GM12875 (cell line): Measurements from ENCODE around the gene DHRS13.
"Not testable (repeated sequence)": the region's sequence is repeated elsewhere in the genome, so short reads cannot be mapped to it uniquely, and the experiment has no call there.

Source experiments
- H3K4me3 ChIP-seq: one replicate; pipeline ENCODE4 v1.5.1; 2011; ENCODE audit warnings: low read depth, low read length, control low read depth
- CTCF ChIP-seq: IDR thresholded peaks from 2 replicates; pipeline ENCODE4 v1.5.1; 2011; ENCODE audit warnings: low read depth, mild to moderate bottlenecking, control low read depth, inconsistent platforms, low read length, moderate library complexity, borderline replicate concordance; ENCODE audit not compliant: insufficient read depth

DHRS13 gene

GRCh38 chr17:28855336-28855679, 47.6 kb downstream of the DHRS13 start:
- no peak for TF ChIP-seq CTCF
- peak overlapping the region; percentile 94 for H3K4me3 ChIP-seq

GRCh38 chr17:28854457-28855335, 48.2 kb downstream of the DHRS13 start, which contains the start of gene ERAL1:
TSS of gene ERAL1 (plus strand) at chr17:28855016. CDS start at chr17:28855035, 19 bp downstream.
- TF ChIP-seq CTCF, result no peak
- peak within 1 kb of the TSS; percentile 94 for H3K4me3 ChIP-seq

- TF ChIP-seq CTCF, result no peak
Observed at GRCh38 chr17:28853295-28853694, 49.6 kb downstream of the DHRS13 start.

GRCh38 chr17:28849281-28849680, 53.6 kb downstream of the DHRS13 start:
- TF ChIP-seq CTCF, result no peak

More at GRCh38 chr17:28853295-28853694, 49.6 kb downstream of the DHRS13 start:
- no peak overlapping the region for H3K4me3 ChIP-seq

GRCh38 chr17:28848667-28849066, 54.2 kb downstream of the DHRS13 start:
- not testable (repeated sequence) for H3K4me3 ChIP-seq
- peak; percentile 50 for TF ChIP-seq CTCF

More at GRCh38 chr17:28849281-28849680, 53.6 kb downstream of the DHRS13 start:
- H3K4me3 ChIP-seq, result no peak overlapping the region
